SK-N-MC (cell line): ENCODE results near the gene LRRC71.

Experiments
- EZH2 ChIP-seq: fragments of 200-600 bp; sonication (generic); IDR thresholded peaks from one replicate; pipeline ENCODE4 v1.6.1; 2017; ENCODE audit warnings: antibody characterized with exemption
- POLR2AphosphoS5 ChIP-seq: IDR thresholded peaks from 2 replicates; pipeline ENCODE4 v1.6.1; 2012; ENCODE audit warnings: mild to moderate bottlenecking, low read depth, low read length, borderline replicate concordance

DNA sequence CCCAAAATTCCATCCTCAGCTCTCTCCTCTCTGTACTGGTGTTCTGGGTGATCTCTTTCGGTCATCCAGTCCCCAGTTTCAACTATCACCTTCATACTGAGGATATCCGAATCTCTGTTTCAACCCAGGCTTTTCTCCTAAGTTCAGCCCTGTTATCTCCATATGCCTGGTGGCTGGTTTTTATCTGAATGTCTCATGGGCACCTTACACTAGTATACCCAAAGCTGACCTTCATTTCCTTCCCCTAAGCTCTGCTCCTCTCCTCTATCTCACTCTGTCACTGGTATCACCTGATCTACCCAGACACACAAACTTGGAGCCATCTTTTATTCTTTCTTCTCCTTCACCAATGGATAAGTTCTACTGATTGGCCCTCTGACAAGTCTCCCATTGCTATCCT lies 53.0 kb downstream of the LRRC71 start:
- TF ChIP-seq EZH2 (no peak), POLR2AphosphoS5 (no peak)
